ENCODE measurements around the gene PPARA. TPM values are rescaled to one million over a fixed set of nuclear protein-coding genes. Genes with fewer than 3 reads are reported as not detected.
A peak's percentile ranks its signal among the peaks of the same experiment; 100 is the strongest.

PPARA gene
- total and polyA plus RNA-seq, 2 of the 4 experiments (the other 2 are of a cell fraction): 3.1 to 7.0 TPM

GRCh38 chr22:46220921-46221320, 70.6 kb downstream of the PPARA start:
- Histone ChIP-seq H3K36me3 (ENCODE audit: control insufficient read depth, insufficient read depth, low read length) (peaks cover 33% of the 10 kb centered on the region), H3K9me1 (ENCODE audit: insufficient read depth, low read length) (peaks cover 23% of the 10 kb centered on the region), H4K20me1 (ENCODE audit: insufficient read depth, low read length) (no peaks in the 10 kb centered on the region), H3K27me3 (ENCODE audit: control insufficient read depth, insufficient read depth, low read length) (no peaks in the 10 kb centered on the region), H2BK15ac (ENCODE audit: low read depth, low read length) (no peak overlapping the region), H3K18ac (ENCODE audit: low read depth, low read length) (no peak overlapping the region), H3K56ac (ENCODE audit: extremely low read depth, insufficient read depth, low read length) (no peak overlapping the region), H3K23ac (ENCODE audit: low read depth, low read length) (no peak overlapping the region), H2AK9ac (replicated peaks; ENCODE audit: low read depth, low read length, poor library complexity) (no peak overlapping the region), H2AK5ac (ENCODE audit: low read depth, low read length) (no peak overlapping the region), H3K9me3 (ENCODE audit: control insufficient read depth, insufficient read depth, low read length) (no peaks in the 10 kb centered on the region), H4K5ac (ENCODE audit: low read depth, low read length) (no peak overlapping the region), H3K4me2 (ENCODE audit: low read depth, low read length) (no peak overlapping the region), H3K79me1 (ENCODE audit: low read depth in 1 of 2, low read length in 2 of 2) (no peaks in the 10 kb centered on the region), H4K8ac (ENCODE audit: low read depth in 2 of 2, low read length in 2 of 2) (no peak overlapping the region), H2BK20ac (ENCODE audit: low read depth, low read length) (no peak overlapping the region), H3K4me3 (ENCODE audit: insufficient read depth, low read depth, low read length) (no peak overlapping the region), H3K9ac (ENCODE audit: low read depth, low read length) (no peak overlapping the region), H3K14ac (replicated peaks; ENCODE audit: low read depth, low read length) (no peak overlapping the region), H2BK120ac (ENCODE audit: low read depth, low read length) (no peak overlapping the region), H2BK5ac (ENCODE audit: low read depth, low read length, poor library complexity, severe bottlenecking) (no peak overlapping the region), H3K4me1 (ENCODE audit: control insufficient read depth, insufficient read depth, low read length) (no peaks in the 10 kb centered on the region), H3K27ac (ENCODE audit: insufficient read depth, low read length) (no peak overlapping the region), H2AFZ (replicated peaks; ENCODE audit: low read length, poor library complexity) (no peak overlapping the region), H4K91ac (ENCODE audit: insufficient read depth, low read depth, low read length) (no peak overlapping the region), H3K4ac (ENCODE audit: low read depth, low read length) (no peak overlapping the region)
- DNase-seq (peak; percentile 13), ATAC-seq (ENCODE audit: low read depth) (no peak)
- in situ Hi-C loops (cut with MboI; ENCODE audit: low sequenced_read_pairs): no loop called here
- TF ChIP-seq ELK1 (IDR thresholded peaks at IDR 0.05; ENCODE audit: borderline replicate concordance, low read depth, low read length) (no peak), RFX5 (IDR thresholded peaks at IDR 0.05; ENCODE audit: low read depth, low read length) (no peak), CTCF (conservative IDR thresholded peaks at IDR 0.05; ENCODE audit: low read depth, low read length) (no peak), CHD1 (IDR thresholded peaks at IDR 0.05; ENCODE audit: low read depth, low read length) (no peak), MXI1 (IDR thresholded peaks at IDR 0.05; ENCODE audit: borderline replicate concordance, low read depth, low read length) (no peak), POLR2A (IDR thresholded peaks at IDR 0.05; ENCODE audit: low read depth, low read length) (no peak), BHLHE40 (IDR thresholded peaks at IDR 0.05; ENCODE audit: low read depth, low read length) (no peak), SMC3 (IDR thresholded peaks at IDR 0.05; ENCODE audit: low read depth, low read length) (no peak), FOS (IDR thresholded peaks at IDR 0.05; ENCODE audit: low read depth, low read length) (no peak), RAD21 (IDR thresholded peaks at IDR 0.05; ENCODE audit: low read length) (no peak), MAFK (IDR thresholded peaks at IDR 0.05; ENCODE audit: low read depth, low read length) (no peak), NFE2L2 (IDR thresholded peaks at IDR 0.05; ENCODE audit: low read depth, low read length) (no peak), CEBPB (IDR thresholded peaks at IDR 0.05; ENCODE audit: low read depth, low read length) (no peak), RCOR1 (IDR thresholded peaks at IDR 0.05; ENCODE audit: insufficient replicate concordance, low read length) (no peak), MAZ (IDR thresholded peaks at IDR 0.05; ENCODE audit: borderline replicate concordance, low read depth, low read length) (no peak)
- TF ChIP-seq, protein P1, sequence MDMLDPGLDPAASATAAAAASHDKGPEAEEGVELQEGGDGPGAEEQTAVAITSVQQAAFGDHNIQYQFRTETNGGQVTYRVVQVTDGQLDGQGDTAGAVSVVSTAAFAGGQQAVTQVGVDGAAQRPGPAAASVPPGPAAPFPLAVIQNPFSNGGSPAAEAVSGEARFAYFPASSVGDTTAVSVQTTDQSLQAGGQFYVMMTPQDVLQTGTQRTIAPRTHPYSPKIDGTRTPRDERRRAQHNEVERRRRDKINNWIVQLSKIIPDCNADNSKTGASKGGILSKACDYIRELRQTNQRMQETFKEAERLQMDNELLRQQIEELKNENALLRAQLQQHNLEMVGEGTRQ (IDR thresholded peaks at IDR 0.05; ENCODE audit: low read depth, low read length): no peak
- BruUV-seq (replicated peaks): no TSS peak
- WGBS, 2 experiments (ENCODE audit: extremely low coverage in 2 of 2, insufficient read length in 1 of 2): no CpG with 5 or more reads among the region's 5 CpGs
- dilution Hi-C loops (cut with HindIII; ENCODE audit: low sequenced_read_pairs, unreplicated experiment): no loop called here
- CTCF ChIA-PET: no interaction called here
- intact Hi-C loops (cut with micrococcal nuclease): no loop called here
- POLR2A ChIA-PET (ENCODE audit: unreplicated experiment): no interaction called here

All from IMR-90 (cell line).